Body of pancreas (tissue), 4 donors: ENCODE measurements around the gene EP400. TPM values are rescaled to one million over a fixed set of nuclear protein-coding genes. Genes with fewer than 3 reads are reported as not detected.

Experiments used
- ATAC-seq: fragments of 150-250 bp; one replicate; pipeline ENCODE4 v1.9.1; 2016
- DNase-seq, 4 donors: peaks; one replicate each; pipeline ENCODE4 v3.0.0-alpha.2; 2019
- H3K27ac ChIP-seq, 4 donors: fragments of 200-600 bp; sonication (generic); 1 replicate in 3 of 4; 2 replicates in 1 of 4; pipeline versions ENCODE4 v1.5.1 to v1.6.1; 2016 to 2019; ENCODE audit warnings: mild to moderate bottlenecking in 1 of 4, mixed read lengths in 1 of 4, moderate library complexity in 1 of 4
- H3K27me3 ChIP-seq, 2 donors: fragments of 200-600 bp; sonication (generic); one replicate each; pipeline ENCODE4 v1.6.0; 2016; ENCODE audit warnings: mild to moderate bottlenecking in 1 of 2
- H3K36me3 ChIP-seq, 2 donors: fragments of 200-600 bp; sonication (generic); replicated peaks in 1 of 2; 2 replicates each; pipeline ENCODE4 v1.5.1; 2016; ENCODE audit warnings: low read depth in 2 of 2; ENCODE audit not compliant: insufficient read depth in 1 of 2
- H3K4me1 ChIP-seq: fragments of 200-600 bp; sonication (generic); one replicate; pipeline ENCODE4 v1.6.0; 2016
- H3K4me3 ChIP-seq, 2 donors: fragments of 200-600 bp; sonication (generic); 1 replicate in 1 of 2; 2 replicates in 1 of 2; pipeline ENCODE4 v1.5.1; 2016 to 2019
- H3K9me3 ChIP-seq, 3 donors: fragments of 200-600 bp; sonication (generic); 1 replicate in 2 of 3; 2 replicates in 1 of 3; pipeline ENCODE4 v1.5.1; 2016
- CTCF ChIP-seq, 7 experiments: fragments of 450-650 bp in 4 of 7; fragments of 200-600 bp in 3 of 7; sonication (generic) in 3 of 7; IDR thresholded peaks; one replicate each; pipeline ENCODE4 v1.5.1; 2016 to 2019; ENCODE audit warnings: antibody characterized with exemption in 7 of 7
- POLR2A ChIP-seq, 3 donors: fragments of 450-650 bp; IDR thresholded peaks; one replicate each; pipeline ENCODE4 v1.6.1; 2016; ENCODE audit warnings: antibody characterized with exemption in 3 of 3, mild to moderate bottlenecking in 2 of 3
- WGBS, 2 donors: methylation state at CpG; one replicate each; pipeline ENCODE4 v1.1.5; 2017; 5-methylcytosine and 5-hydroxymethylcytosine counted together
- intact Hi-C: fragments of 100-400 bp; cut with DNase I; formaldehyde crosslinking; loops from one replicate; pipeline ENCODE4 v1.15.1; 2023
- total RNA-seq, 2 donors: library from RNA; depleted of rRNA; stranded (reverse); fragments of >200 nt; gene quantifications; one replicate each; pipeline ENCODE4 v1.1.0, GENCODE V29; 2016

EP400 gene
- total RNA-seq, 2 donors from 2014 or later, result 20.5 to 22.4 TPM

GRCh38 chr12:132053338-132054330 is 103.9 kb downstream of the EP400 start:
- H3K9me3 ChIP-seq, result no peaks in the 10 kb centered on the region
- WGBS, 2 donors, result 95 to 96% methylated on average over 22 to 27 of the region's 27 CpGs
- TF ChIP-seq CTCF (IDR thresholded peaks at IDR 0.05) (no peak), POLR2A (IDR thresholded peaks at IDR 0.05) (no peak)
- ATAC-seq, result no peak
- H3K4me1 ChIP-seq, result peaks cover 19% of the 10 kb centered on the region
- peaks cover 0 to 45% of the 10 kb centered on the region in 2 donors for H3K36me3 ChIP-seq
- H3K27me3 ChIP-seq, result no peaks in the 10 kb centered on the region
- intact Hi-C loops, result no loop called here
- H3K27ac ChIP-seq, result no peak overlapping the region
- no peak overlapping the region for H3K4me3 ChIP-seq
- DNase-seq, result no peak

DNA sequence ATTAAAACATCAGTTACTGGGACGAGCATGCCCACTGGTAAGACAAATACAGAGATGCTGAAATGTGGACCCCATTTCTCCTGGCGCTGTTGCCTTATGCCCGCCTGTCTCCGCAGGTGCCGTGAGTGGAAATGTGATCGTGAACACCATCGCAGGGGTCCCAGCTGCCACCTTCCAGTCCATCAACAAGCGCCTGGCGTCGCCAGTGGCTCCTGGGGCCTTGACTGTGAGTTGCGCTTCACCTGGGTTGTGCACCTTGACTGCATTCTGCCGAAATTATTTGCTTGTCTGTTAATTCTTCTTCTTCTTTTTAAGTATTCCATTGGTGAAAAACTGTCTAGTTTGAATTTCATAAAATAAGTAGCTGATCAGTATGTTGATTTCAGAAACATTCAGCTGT is 105.2 kb downstream of the EP400 start:
- 90 to 95% methylated on average over 12 of the region's 12 CpGs for WGBS, 2 donors
- ATAC-seq (no peak), DNase-seq (no peak)
- H3K27ac ChIP-seq, result no peak overlapping the region
- TF ChIP-seq CTCF (IDR thresholded peaks at IDR 0.05) (no peak), POLR2A (IDR thresholded peaks at IDR 0.05) (no peak)
- peaks cover 8% of the 10 kb centered on the region for H3K4me1 ChIP-seq
- no peak overlapping the region for H3K4me3 ChIP-seq
- H3K9me3 ChIP-seq, result no peaks in the 10 kb centered on the region
- intact Hi-C loops, result no loop called here
- H3K36me3 ChIP-seq, result peaks cover 0 to 45% of the 10 kb centered on the region in 2 donors
- H3K27me3 ChIP-seq, result no peaks in the 10 kb centered on the region

DNA sequence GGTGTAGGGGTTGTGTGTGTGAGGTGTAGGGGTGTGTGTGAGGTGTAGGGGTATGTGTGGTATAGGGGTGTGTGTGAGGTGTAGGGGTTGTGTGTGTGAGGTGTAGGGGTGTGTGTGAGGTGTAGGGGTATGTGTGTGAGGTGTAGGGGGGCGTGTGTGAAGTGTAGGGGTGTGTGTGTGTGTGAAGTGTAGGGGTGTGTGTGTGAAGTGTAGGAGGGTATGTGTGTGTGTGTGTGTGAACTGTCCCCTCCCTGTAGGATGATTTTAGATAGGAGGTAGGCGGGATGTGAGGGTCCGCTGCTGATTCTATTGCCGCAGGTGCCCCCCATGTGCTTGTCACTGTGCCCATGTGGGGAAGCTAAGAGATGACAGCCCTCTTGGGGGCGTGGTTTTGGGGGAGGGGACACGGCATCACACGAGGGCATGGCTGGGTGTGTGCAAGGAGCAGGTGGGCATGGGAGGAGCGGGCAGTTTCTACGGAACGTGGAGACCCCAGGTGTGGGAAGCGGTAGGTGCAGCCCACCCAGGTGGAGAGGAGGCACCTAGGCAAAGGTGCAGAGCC is 105.9 kb downstream of the EP400 start:
- Histone ChIP-seq H3K4me3 (no peak overlapping the region), H3K27me3 (no peaks in the 10 kb centered on the region), H3K27ac (no peak overlapping the region), H3K36me3 (peaks cover 0 to 44% of the 10 kb centered on the region in 2 donors), H3K4me1 (peaks cover 2% of the 10 kb centered on the region), H3K9me3 (no peaks in the 10 kb centered on the region)
- WGBS, 2 donors, result 84 to 87% methylated on average over 11 of the region's 11 CpGs
- ATAC-seq (no peak), DNase-seq (no peak)
- intact Hi-C loops, result no loop called here
- TF ChIP-seq CTCF (IDR thresholded peaks at IDR 0.05), result no peak
- no peak for TF ChIP-seq POLR2A (IDR thresholded peaks at IDR 0.05)

DNA sequence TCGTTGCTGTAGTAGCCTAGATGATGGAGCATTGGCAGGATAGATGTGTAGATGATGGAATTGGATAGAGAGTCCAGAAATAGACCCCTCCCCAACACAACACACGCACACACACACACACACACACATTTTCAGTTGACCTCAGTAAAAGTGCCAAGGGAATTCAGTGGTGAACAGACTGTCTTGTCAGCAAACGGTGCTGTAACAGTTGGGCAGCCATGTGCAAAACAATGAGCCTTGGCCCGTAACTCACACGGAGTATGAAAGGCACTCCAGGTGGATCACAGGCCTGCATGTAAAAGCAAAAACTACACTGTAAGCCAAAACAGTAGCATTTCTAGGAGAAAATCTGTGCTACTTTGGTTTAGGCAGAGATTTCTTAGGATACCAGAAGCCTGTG is 106.6 kb downstream of the EP400 start:
- Histone ChIP-seq H3K27ac (no peak overlapping the region), H3K36me3 (peaks cover 0 to 38% of the 10 kb centered on the region in 2 donors), H3K27me3 (no peaks in the 10 kb centered on the region), H3K9me3 (no peaks in the 10 kb centered on the region), H3K4me3 (no peak overlapping the region), H3K4me1 (no peaks in the 10 kb centered on the region)
- ATAC-seq (no peak), DNase-seq (no peak)
- intact Hi-C loops, result no loop called here
- no peak for TF ChIP-seq POLR2A (IDR thresholded peaks at IDR 0.05)
- no peak for TF ChIP-seq CTCF (IDR thresholded peaks at IDR 0.05)
- WGBS, 2 donors, result 89 to 92% methylated on average over 5 of the region's 5 CpGs
